HFFc6 (cell line): ENCODE data around the gene ST7. TPM values are rescaled to one million over a fixed set of nuclear protein-coding genes. Genes with fewer than 3 reads are reported as not detected.

Source experiments
- DNase-seq: peaks from one replicate; pipeline ENCODE4 v3.0.0-alpha.2; 2018
- H3K27ac Mint-ChIP-seq: 2 replicates; pipeline ENCODE4 v1.8.0; 2020; ENCODE audit warnings: mild to moderate bottlenecking, mixed read lengths
- H3K27me3 Mint-ChIP-seq: 2 replicates; pipeline ENCODE4 v1.8.0; 2021; ENCODE audit warnings: mild to moderate bottlenecking, moderate library complexity, mixed read lengths; ENCODE audit not compliant: insufficient read depth
- H3K36me3 Mint-ChIP-seq: 2 replicates; pipeline ENCODE4 v1.8.0; 2021; ENCODE audit warnings: low read depth, mixed read lengths
- H3K4me1 Mint-ChIP-seq: 2 replicates; pipeline ENCODE4 v1.8.0; 2020; ENCODE audit warnings: low read depth, mixed read lengths
- H3K4me3 Mint-ChIP-seq: 2 replicates; pipeline ENCODE4 v1.8.0; 2020; ENCODE audit warnings: mild to moderate bottlenecking, moderate library complexity, mixed read lengths
- H3K9me3 Mint-ChIP-seq: 2 replicates; pipeline ENCODE4 v1.8.0; 2020; ENCODE audit warnings: mild to moderate bottlenecking, mixed read lengths
- total RNA-seq, 6 experiments: library from RNA; stranded (reverse); fragmentation: NEBNext Ultra II Directional; extraction: Animal tissue kit (Norgen Biotek cat#: 25700); gene quantifications; 2 replicates in 1 of 6; 3 replicates in 5 of 6; pipeline ENCODE4 v1.2.3, GENCODE V29; 2021
- TF ChIP-seq, protein P1 (sequence below): fragments of 200-600 bp; sonication (generic); IDR thresholded peaks from 2 replicates; pipeline ENCODE4 v1.5.0; 2021; ENCODE audit warnings: antibody characterized with exemption, mild to moderate bottlenecking

Gene ST7
- total RNA-seq, 6 experiments from 2014 or later = 13.5 to 18.8 (median 16.8) TPM

DNA sequence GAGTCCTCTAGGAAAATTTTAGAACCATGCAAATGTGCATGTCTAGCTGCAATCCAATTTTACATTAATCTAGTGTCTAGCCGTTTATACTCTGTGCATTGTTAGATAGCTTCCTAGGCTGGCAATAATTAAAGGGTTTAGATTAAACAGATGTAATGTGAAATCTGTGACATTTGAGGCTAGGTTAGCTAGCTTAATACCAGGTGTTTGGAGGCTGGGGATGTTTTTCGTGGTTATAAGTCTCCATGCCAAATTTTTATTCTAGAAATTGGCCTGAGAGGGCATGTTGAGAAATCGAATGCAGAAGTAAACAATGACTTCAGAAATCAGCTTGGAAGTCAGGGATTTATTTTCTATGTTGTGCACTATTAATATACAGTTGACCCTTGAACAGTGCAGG is 94.2 kb downstream of the ST7 start:
- Mint-ChIP-seq H3K9me3 (no peaks in the 10 kb centered on the region), H3K27me3 (no peaks in the 10 kb centered on the region; the same call in none of the 2 replicates), H3K4me3 (no peak overlapping the region), H3K27ac (no peak overlapping the region), H3K4me1 (peaks cover 37% of the 10 kb centered on the region), H3K36me3 (peaks cover 6% of the 10 kb centered on the region)
- DNase-seq = no peak
- TF ChIP-seq, protein P1, sequence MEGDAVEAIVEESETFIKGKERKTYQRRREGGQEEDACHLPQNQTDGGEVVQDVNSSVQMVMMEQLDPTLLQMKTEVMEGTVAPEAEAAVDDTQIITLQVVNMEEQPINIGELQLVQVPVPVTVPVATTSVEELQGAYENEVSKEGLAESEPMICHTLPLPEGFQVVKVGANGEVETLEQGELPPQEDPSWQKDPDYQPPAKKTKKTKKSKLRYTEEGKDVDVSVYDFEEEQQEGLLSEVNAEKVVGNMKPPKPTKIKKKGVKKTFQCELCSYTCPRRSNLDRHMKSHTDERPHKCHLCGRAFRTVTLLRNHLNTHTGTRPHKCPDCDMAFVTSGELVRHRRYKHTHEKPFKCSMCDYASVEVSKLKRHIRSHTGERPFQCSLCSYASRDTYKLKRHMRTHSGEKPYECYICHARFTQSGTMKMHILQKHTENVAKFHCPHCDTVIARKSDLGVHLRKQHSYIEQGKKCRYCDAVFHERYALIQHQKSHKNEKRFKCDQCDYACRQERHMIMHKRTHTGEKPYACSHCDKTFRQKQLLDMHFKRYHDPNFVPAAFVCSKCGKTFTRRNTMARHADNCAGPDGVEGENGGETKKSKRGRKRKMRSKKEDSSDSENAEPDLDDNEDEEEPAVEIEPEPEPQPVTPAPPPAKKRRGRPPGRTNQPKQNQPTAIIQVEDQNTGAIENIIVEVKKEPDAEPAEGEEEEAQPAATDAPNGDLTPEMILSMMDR = no peak

DNA sequence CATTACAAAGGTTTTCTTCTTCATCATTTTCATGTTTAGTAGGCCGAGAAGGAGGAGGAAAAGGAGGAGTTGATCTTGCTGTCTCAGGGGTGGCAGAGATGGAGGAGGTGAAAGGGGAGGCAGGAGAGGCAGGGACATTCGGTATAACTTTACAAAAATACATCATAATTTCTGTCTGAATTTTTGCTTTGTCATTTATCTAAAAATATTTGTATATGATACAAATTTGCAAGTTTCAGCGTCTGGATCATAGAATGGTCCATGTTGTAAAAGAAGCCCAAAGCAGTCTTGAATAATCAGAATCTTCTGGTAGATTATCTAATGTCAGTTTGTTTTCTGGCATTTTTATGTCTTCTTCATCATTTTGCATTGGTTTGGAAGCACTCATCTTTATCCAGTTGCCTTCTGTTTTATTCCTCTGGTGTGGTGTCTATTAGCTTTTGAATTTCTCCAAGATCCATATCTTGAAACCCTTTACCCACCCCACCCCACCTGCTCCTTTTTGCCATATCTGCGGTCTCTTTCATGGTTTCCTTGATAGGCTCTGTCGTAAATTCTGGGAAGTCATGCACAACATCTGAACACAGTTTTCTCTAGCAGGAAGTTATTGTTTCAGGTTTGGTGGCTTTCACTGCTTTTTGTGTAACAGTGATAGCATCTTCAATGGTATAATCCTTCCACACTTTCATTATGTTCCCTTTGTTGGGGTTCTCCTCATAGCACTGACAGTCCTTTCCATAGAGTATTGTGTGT is 95.0 kb downstream of the ST7 start:
- DNase-seq = no peak
- no peak overlapping the region for H3K27ac Mint-ChIP-seq

GRCh38 chr7:117048882-117049281 is 95.6 kb downstream of the ST7 start:
- peaks cover 23% of the 10 kb centered on the region for H3K4me1 Mint-ChIP-seq
- H3K4me3 Mint-ChIP-seq = no peak overlapping the region

More for the DNA sequence above, 95.0 kb downstream of the ST7 start:
- Mint-ChIP-seq H3K9me3 (no peaks in the 10 kb centered on the region), H3K4me1 (peaks cover 29% of the 10 kb centered on the region), H3K36me3 (peaks cover 6% of the 10 kb centered on the region), H3K4me3 (no peak overlapping the region), H3K27me3 (no peaks in the 10 kb centered on the region; the same call in none of the 2 replicates)
- TF ChIP-seq, protein P1 = no peak

DNA sequence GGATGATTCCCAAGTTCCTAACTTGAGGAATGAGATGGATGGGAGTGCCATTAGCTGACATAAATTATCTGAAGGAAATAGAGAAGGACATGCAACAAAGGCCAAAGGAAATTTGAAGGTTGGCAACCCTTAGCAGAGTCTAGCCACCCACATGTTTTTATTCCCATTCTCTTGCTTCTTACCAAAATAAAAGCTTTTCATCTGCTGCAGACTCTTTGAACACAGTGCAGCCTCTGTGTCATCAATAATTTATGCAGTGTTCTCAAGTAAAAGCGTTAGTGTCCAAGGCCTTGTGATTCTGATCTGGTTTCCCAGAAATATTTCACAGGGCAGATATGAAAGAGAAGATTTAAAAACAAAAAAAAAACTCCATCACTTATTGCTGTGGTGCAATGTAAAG is 98.5 kb downstream of the ST7 start:
- TF ChIP-seq, protein P1 = no peak
- no peak for DNase-seq
- H3K36me3 Mint-ChIP-seq = no peaks in the 10 kb centered on the region
- H3K4me3 Mint-ChIP-seq = no peak overlapping the region
- H3K9me3 Mint-ChIP-seq = no peaks in the 10 kb centered on the region
- no peaks in the 10 kb centered on the region for H3K27me3 Mint-ChIP-seq
- H3K27ac Mint-ChIP-seq = no peak overlapping the region
- peaks cover 15% of the 10 kb centered on the region; the same call in 1 of the 2 replicates for H3K4me1 Mint-ChIP-seq

More at GRCh38 chr7:117048882-117049281, 95.6 kb downstream of the ST7 start:
- TF ChIP-seq, protein P1 = no peak
- Mint-ChIP-seq H3K36me3 (peaks cover 6% of the 10 kb centered on the region), H3K9me3 (no peaks in the 10 kb centered on the region), H3K27ac (no peak overlapping the region), H3K27me3 (no peaks in the 10 kb centered on the region; the same call in 1 of the 2 replicates)
- no peak for DNase-seq

DNA sequence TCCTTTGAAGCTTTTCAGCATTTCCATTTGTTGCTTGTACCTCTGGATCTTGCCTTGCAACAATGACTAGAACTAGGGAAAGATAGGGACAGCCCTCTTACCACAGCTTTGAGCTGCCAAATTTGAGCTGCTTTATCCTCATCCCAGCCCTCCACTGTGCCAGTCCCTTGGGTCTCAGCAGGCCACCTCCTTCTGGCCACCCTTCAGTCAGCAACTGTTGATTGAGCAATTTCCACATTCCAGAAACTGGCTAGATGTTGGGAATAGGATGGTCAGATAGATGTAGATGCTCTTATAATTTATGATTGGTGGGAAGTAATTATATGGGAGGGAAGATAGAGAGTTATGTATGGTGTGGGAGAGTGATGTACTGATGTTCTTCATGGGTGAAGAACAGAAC is 100.1 kb downstream of the ST7 start:
- TF ChIP-seq, protein P1 = no peak
- Mint-ChIP-seq H3K4me1 (peaks cover 15% of the 10 kb centered on the region; the same call in 1 of the 2 replicates), H3K4me3 (no peak overlapping the region), H3K36me3 (no peaks in the 10 kb centered on the region), H3K27me3 (no peaks in the 10 kb centered on the region), H3K9me3 (no peaks in the 10 kb centered on the region), H3K27ac (no peak overlapping the region)
- no peak for DNase-seq
